GM12873 (cell line): Measurements from ENCODE around the gene SPAG6.

Source experiments
- CTCF ChIP-seq: IDR thresholded peaks from 2 replicates; pipeline ENCODE4 v1.5.1; 2012; ENCODE audit warnings: low read depth, mild to moderate bottlenecking, moderate library complexity, low read length, control low read depth; ENCODE audit not compliant: insufficient read depth; ENCODE audit errors: missing control alignments

The SPAG6 gene

GRCh38 chr10:22417736-22418268 is 72.5 kb downstream of the SPAG6 start:
- no peak for TF ChIP-seq CTCF

- TF ChIP-seq CTCF, result peak; percentile 30
Measured at GRCh38 chr10:22420787-22421517, 75.7 kb downstream of the SPAG6 start.

- no peak for TF ChIP-seq CTCF
Measured at GRCh38 chr10:22426653-22427052, 81.4 kb downstream of the SPAG6 start.

- no peak for TF ChIP-seq CTCF
Measured at GRCh38 chr10:22427101-22427500, 81.8 kb downstream of the SPAG6 start.

GRCh38 chr10:22427890-22428571 is 82.7 kb downstream of the SPAG6 start:
- no peak for TF ChIP-seq CTCF

- no peak for TF ChIP-seq CTCF
Measured at GRCh38 chr10:22429146-22429545, 83.8 kb downstream of the SPAG6 start.

GRCh38 chr10:22429981-22430421 is 84.7 kb downstream of the SPAG6 start:
- TF ChIP-seq CTCF, result no peak
